Stimulated activated CD4-positive, alpha-beta T cell treated with anti-CD3 and anti-CD28 coated beads, Interleukin-1b, Interleukin-23, amount 100 ng/mL, for 4 hours (primary cell): Measurements from ENCODE around the gene PPP1R3E.
"Not testable (repeated sequence)": the region's sequence is repeated elsewhere in the genome, so short reads cannot be mapped to it uniquely, and the experiment has no call there.

ENCODE experiments used
- DNase-seq, 2 donors: peaks; one replicate each; pipeline ENCODE4 v3.0.0-alpha.2; 2020; ENCODE audit warnings: low read depth in 2 of 2

The PPP1R3E gene, protein sequence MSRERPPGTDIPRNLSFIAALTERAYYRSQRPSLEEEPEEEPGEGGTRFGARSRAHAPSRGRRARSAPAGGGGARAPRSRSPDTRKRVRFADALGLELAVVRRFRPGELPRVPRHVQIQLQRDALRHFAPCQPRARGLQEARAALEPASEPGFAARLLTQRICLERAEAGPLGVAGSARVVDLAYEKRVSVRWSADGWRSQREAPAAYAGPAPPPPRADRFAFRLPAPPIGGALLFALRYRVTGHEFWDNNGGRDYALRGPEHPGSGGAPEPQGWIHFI

DNA sequence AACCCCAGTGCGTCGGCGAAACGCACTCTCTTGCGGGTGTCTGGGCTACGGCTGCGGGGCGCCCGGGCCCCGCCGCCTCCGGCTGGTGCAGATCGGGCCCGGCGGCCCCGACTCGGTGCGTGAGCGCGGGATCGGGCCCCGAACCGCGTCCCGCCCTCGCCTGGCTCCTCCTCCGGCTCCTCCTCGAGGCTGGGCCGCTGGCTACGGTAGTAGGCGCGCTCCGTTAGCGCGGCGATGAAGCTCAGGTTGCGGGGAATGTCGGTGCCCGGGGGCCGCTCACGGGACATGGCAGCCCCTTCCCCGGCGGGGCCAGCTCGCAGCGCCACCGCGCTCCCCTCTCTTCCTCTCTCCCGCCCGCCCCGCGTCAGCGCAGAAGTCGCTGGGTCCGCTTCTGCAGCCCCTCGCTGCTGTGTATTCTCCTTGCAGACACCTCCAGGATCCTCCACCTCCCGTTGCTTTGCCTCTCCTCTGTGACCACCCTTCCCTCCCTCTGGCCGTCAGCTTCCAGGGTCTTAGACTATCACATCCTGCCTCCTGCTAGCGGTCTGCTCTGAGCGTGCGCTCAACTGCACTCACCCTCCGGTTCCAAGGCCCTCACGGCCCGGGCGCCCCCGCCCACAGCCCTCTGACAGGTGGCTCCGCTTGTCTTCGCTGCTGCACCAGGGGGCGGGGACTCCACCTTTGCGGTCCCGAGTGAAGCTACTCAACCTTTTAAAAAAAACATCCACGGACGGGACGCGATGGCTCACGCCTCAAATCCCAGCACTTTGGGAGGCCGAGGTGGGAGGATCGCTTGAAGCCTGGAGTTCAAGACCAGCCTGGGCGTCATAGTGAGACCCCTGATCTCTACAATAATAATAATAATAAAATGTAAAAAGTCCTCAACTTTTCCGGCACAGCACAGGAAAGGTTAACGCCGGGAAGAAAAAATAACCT is at the start of gene PPP1R3E:
TSS of gene PPP1R3E (minus strand) at position 570 of the 936 bp plus-strand sequence. CDS start at position 287, 283 bp downstream.
- DNase-seq, result peak; percentile 77 to 81

DNA sequence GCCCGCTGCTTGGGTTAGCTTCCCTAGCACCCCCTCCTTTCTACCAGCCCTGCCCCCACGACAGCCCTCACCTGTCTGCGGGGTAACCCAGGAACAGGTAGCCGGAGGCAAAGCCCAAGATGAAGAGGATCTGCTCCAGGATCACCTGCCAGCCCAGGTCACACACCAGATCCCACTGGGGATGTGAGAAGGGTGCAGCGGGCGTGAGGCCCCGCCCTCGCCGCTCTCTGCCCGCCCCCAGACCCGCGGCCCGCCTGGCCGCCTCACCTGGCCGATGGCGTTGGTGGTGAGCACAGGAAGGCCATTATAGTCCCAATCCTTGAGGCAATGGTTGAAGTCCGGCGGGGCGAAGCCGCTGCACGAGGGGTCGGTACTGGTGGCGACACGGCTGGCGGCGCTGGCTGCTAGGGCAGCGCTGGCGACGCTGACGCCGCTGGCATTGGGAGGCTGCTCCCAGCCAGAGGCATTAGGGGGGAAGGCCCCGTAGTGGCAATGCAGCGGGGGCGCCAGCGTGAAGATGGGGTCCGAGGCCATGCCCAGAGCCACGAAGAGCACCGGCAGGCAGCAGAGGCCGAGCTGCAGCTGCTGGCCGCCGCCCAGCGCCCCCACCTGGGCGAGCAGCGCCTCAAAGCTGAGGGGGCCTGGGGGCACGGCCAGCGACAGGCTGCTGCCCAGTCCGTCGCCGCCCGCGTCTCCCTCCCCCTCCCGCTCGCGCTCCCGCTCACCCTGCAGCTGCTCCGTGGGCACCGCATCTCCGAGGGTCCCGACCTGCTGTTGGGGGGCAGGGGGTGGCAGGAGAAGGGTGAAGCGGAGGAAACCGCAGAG is 49.2 kb upstream of the PPP1R3E start:
- no peak for DNase-seq

DNA sequence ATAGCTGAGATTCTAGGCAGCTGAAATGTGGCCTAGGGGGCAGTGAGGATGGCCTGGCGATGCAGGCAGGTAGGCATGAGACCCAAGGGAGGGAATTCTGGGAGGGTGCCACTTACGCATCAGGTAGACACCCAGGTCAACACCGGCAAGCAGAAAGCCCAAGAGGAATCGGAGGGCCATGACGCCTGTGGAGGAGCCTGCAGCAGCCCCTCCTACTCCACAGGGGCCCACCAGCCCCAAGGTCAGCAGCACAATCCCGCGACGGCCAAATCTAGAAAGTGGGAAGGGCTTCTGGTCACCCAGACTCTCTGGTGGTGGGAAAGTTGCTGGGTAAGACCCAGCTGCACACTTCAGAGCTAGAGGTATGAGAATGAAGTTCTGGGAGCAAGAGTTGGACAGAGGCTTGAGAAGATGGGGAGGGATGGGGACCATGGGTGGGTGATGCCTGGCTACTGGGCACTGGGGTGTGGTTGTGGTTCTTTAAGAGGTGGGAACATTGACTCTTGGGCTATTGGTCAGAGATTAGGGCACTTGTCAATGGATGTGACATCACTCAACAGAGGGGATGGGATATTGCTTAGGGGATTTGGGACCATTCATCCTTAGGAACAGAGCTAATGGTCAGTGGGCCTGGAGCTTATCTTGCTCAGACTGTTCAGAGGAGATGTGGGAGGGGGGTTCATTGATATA is 46.6 kb upstream of the PPP1R3E start:
- DNase-seq, result no peak

DNA sequence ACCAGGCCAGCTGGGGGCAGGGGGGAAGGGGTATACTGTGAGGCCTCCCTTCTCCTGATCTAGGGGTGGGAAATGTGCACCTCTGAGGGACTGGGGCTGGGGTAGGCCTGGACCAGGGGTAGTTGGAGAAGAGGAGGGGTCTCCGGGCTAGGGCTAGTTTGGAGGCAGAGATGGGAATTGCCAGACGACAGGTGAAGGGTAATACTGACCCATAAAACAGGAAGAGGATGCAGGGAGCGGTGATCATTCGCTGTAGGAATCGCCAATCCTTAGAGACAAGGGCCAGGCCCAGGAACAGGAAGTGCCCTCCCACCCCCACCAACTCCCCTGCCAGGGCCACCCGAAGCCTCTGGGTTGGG is 45.6 kb upstream of the PPP1R3E start:
- no peak for DNase-seq

DNA sequence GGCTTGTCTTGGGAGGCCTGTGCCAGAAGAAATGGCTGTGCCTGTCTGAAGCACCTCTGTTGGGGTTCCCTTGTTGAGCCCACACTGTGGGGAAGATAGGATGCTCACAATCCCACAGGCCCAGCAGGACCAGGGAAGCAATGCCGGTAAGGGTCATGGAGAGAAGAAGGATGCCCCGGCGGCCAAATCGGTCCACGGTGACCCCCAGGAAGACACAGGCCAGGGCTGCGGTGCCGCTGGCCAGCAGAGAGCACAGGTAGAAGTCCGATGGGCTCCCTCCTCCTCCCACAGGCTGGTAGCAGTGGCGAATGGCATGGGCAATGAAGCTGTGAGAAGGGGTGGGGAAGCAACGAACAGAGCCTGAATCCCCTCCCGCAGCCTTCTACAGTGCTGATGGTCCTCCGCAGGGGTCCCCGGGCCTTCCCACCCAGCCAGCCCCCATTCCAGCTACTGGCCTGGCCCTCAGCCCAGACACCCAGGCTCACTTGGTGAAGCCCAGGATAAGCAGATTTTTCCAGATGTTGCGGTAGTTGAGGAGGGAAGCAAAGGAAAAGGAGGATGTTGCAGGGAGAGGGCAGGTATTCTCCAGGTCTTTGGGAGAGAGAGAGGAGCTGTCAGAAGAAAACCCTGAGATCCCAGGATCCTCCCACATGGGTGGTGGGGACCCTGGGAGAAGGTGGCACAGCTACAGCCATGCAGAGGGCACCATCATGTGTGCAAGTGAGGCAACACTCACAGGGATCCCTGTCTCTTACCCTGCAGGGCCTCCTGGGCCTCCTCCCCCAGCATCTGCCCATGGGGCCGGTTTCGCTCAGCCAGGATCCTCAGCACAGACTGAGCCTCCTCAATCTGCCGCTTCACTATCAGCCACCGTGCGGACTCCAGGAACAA is 45.0 kb upstream of the PPP1R3E start:
- no peak for DNase-seq

DNA sequence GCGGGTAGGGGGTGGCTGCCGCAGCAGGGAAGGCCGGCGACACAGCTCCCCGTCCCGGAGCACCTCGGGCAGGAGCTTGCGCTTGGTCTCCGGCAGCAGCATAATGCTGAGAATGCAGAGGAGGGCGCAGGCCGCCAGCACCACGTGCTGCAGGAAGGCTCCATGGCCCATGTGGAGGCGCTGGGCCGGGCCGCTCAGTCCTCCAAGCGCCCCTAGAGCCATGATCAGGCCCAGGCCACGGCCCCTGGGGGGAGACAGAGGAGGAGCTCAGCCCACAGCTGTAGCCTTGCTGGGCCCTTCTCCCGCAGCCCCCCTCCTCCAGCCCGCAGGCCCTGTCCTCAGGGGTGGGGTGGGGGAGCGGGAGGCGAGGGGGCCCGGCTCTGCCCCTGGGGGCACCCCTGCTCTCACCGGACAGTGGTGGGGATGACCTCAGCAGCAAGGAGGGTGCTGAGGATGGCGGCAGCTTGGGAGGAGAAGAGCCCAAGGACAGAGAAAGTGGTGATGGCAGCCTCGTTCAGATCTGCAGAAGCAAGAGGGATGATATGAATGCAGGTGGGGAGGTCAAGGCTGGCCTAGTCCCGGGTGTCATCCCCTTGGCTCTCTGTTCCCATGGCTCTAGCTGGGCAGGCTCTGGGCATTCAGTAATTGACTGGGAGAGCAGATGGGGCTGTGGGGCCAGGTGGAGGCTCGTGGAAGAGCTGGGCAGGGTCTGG is 44.2 kb upstream of the PPP1R3E start:
- DNase-seq, result no peak

DNA sequence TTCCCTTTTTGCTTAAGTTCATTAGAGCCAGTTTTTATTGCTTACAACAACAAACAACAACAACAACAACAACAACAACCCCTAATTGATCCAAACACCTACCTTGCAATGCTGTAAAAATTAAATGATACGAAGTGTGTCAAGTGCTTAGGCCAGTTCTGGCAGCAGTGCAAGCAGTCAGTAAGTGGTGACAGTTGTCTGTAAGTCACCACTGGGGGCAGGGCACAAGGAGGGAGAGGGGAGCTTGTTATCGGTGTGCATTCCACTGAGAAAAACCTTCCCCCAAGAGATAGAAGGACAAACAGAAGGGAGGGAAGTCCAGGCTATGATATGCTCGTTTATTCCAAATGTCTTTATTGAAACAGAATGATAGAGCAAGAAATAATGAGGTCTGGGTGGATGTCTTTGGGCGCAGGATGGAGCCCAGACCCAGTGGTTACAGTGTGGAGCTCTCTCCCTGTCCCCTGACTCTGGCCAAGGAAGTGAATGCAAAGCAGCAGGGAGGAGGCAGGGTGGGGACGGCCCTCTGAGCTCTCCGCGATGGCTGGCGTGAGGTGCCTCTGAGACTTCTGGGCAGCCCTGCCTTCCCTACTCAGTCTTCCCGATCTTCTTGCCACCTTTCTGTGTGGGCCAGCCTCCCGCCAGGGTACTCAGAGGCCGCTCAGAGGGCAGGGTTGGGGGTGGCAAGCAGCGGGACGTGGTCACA is 43.5 kb upstream of the PPP1R3E start:
- no peak for DNase-seq

DNA sequence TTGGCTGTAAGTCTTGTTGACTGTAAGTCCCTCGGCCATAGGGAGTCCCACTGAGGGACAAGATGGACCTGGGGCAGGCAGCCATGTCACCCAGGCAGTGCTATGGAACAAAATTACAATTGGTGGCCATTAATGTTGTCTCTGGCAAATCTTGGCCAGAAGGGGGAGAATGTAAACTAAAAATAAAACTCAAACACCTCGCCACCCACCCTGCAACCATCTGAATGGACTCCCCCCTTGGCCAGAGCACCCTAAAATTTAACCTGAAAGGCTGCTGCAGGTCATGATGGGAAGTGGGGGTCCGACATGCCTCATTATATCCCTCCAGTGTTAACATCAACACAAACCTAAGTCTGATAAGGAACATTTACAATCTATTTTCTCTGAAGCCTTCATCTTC is 41.8 kb upstream of the PPP1R3E start:
- DNase-seq, result no peak

DNA sequence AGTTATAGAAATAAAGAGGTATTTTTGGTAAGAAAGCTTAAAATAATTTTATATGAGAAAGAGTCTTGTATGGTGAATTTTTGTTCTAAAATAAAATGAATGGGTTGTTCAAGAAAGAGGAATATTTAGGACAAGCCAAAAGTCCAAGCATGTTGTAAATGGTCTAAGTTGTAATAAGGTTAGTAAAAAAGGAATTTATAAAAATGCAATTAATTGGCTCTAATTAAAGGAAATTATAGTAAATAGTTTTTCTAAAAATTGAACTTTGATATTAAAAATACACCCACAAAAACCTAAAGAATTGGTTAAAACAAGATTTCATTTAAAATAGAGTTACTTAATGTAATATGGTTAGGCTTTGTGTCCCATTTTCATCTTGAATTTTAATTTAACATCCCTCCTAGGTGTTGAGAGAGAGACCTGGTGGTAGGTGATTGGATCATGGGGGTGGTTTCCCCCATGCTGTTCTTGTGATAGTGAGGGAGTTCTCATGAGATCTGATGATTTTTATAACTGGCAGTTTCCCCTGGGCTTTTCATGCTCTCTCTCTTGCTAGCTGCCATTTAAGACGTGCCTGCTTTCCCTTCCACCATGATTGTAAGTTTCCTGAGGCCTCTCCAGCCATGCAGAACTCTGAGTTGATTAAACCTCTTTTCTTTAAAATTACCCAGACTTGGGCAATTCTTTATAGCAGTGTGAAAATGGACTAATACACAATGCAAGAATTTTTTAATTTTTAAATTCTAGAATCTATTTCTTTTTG is 37.0 kb upstream of the PPP1R3E start:
- no peak for DNase-seq

DNA sequence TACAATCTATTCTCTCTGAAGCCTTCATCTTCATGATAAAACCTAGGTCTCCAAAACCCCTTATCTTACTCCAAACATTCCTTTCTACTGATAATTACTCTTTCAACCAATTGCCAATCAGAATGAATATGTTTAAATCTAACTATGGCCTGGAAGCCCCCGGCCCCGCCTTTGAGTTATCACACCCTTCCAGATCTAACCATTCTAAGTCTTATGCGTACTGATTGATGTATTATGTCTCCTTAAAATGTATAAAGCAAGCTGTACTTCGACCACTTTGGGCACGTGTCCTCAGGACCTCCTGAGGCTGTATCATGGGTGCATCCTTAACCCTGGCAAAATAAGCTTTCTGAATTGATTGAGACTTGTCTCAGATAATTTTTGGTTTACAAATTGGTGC is 33.0 kb upstream of the PPP1R3E start:
- no peak for DNase-seq

DNA sequence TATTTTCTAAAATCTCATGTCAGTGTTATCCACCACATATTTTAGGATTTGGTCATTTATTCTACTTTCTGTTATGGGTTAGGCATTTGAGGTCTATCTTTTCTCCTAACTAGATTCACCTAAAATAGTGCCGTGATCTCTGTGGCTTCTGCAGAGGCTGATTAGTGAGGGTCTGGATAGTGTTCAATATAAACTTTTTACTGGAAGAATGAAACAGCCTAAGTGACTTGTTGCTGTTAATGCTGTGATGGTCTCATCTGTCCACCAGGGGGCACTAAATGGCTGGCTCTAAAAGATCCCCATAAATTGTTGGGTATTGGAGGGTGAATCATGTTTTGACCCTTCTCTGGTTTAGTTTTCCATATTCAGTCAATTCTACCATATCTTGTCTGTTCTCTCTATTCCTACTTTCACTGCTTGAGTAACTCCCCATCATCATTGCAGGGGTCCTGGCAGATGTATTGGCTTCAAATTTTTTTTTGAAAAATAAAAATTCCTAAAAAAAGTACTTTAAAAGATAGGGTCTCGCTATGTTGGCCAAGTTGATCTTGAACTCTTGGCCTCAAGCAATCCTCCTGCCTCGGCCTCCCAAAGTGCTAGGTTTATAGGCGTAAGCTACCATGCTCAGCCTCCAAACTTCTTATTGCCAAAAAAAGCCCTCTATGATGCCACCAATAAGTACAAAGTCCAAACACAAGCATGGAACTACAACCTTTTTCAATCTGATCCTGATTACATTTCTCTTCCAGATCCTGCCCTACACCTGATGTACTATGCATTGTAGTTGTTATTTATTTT is 25.5 kb upstream of the PPP1R3E start:
- peak; percentile 31 to 57 for DNase-seq

DNA sequence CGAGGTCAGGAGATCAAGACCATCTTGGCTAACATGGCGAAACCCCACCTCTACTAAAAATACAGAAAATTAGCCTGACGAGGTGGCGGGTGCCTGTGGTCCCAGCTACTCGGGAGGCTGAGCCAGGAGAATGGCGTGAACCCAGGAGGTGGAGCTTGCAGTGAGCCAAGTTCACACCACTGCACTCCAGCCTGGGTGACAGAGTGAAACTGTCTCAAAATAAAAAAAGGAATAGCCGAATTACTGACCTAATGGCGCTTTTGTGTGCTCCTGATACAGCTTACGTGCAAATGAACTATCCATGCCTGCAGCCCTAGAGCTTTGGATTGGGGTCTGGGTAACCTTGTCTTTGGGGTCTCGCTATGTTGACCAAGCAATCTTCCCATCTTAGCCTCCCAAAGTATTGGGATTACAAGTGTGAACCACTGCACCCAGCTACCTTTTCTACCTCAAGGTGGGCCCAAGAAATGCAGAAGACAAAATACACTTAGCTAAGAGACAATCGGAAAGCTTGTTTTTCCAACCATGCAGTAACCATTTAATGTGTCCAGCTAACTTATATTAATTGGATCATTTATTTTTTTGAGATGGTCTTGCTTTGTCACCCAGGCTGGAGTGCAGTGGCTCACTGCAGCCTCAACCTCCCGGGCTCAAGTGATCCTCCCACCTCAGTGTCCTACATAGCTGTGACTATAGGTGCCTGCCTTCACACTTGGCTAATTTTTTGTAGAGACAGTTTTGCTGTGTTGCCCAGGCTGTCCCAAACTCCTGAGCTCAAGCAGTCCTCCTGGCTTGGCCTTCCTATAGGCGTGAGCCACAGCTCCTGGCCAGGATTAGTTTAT is 24.1 kb upstream of the PPP1R3E start:
- DNase-seq, result no peak

DNA sequence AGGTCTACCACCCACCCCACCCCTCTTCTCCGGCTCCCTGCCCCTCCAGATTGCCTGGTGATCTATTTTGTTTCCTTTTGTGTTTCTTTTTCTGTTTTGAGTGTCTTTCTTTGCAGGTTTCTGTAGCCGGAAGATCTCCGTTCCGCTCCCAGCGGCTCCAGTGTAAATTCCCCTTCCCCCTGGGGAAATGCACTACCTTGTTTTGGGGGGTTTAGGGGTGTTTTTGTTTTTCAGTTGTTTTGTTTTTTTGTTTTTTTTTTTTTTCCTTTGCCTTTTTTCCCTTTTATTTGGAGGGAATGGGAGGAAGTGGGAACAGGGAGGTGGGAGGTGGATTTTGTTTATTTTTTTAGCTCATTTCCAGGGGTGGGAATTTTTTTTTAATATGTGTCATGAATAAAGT is 23.1 kb upstream of the PPP1R3E start:
- DNase-seq, result not testable (repeated sequence)

DNA sequence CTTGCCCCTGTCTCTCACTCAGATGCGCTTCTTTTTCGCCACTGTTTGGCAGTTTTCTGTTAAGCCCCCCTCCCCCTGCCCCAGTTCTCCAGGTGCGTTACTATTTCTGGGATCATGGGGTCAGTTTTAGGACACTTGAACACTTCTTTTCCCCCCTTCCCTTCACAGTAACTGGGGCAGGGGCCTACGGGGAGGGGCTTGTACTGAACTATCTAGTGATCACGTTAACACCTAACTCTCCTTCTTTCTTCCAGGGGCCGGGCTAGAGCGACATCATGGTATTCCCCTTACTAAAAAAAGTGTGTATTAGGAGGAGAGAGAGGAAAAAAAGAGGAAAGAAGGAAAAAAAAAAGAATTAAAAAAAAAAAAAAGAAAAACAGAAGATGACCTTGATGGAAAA is 22.3 kb upstream of the PPP1R3E start:
- no peak for DNase-seq

DNA sequence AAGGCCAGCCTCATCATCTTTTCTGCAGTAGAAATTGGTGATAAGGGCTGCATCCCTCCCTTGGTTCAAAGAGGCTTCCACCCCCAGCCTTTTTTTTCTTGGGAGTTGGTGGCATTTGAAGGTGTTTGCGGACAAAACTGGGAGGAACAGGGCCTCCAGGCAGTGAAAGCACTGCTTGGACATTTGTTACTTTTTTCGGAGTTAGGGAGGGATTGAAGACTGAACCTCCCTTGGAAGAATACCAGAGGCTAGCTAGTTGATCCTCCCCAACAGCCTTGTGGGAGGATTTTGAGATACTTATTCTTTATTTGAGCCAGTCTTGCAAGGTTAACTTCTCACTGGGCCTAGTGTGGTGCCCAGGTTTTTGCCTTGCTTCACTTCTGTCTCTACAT is 21.8 kb upstream of the PPP1R3E start:
- no peak for DNase-seq

DNA sequence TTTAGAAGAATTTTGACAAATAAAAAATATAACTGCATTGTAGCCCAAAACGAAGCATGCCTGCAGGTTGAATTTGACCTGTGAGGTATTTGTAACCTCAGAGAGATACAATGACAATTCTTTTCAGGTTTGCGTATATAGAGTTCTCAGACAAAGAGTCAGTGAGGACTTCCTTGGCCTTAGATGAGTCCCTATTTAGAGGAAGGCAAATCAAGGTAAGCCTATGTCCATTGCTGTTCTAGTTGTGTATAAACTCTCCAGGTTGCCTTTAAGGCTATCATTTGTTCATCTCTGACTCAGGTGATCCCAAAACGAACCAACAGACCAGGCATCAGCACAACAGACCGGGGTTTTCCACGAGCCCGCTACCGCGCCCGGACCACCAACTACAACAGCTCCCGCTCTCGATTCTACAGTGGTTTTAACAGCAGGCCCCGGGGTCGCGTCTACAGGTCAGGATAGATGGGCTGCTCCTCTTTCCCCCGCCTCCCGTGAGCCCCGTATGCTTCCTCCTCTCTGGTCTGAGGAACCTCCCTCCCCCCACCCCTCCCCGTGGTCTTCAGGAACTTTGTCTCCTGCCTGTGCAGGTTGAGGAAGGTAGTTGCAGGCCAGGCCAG is 21.3 kb upstream of the PPP1R3E start:
- no peak for DNase-seq
